ENCODE data around the gene NRDE2. TPM values are rescaled to one million over a fixed set of nuclear protein-coding genes. Genes with fewer than 3 reads are reported as not detected.

The NRDE2 gene
- total RNA-seq, 1 donor from 2014 or later: 19.7 TPM

DNA sequence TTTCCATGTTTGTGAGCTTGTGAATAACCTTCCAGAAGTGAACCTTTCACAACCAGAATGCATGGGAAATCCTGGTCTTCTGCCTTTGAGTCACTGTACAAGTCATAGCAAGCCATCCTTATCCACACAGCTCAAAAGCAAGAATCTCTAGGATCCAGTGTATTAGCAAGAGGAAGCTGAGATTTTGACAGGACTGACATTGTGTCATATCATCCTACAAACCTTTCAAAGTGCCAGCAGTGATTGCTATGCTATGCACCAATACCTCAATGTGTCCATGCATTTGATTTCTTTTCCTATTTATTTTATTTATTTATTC lies 13.5 kb upstream of the NRDE2 start:
- Histone ChIP-seq H3K27ac (ENCODE audit: low read depth, low read length) (no peak overlapping the region), H3K9me3 (ENCODE audit: insufficient read depth, low read depth, low read length) (no peaks in the 10 kb centered on the region), H3K4me2 (ENCODE audit: low read length) (no peak overlapping the region), H2AFZ (ENCODE audit: low read depth, low read length) (no peak overlapping the region), H3K36me3 (ENCODE audit: insufficient read depth, low read length) (no peaks in the 10 kb centered on the region), H3K4me3 (ENCODE audit: insufficient read depth, low read depth, low read length) (no peak overlapping the region), H3K9ac (ENCODE audit: low read length) (no peak overlapping the region), H3K79me2 (ENCODE audit: insufficient read depth, low read length) (no peaks in the 10 kb centered on the region), H3K27me3 (ENCODE audit: insufficient read depth, low read length) (peaks cover 4% of the 10 kb centered on the region), H3K4me1 (ENCODE audit: insufficient read depth, low read length) (no peaks in the 10 kb centered on the region), H4K20me1 (ENCODE audit: insufficient read depth, low read length) (no peaks in the 10 kb centered on the region)
- H3K4me1 Mint-ChIP-seq (ENCODE audit: low read depth, unreplicated experiment): no peaks in the 10 kb centered on the region
- H3K36me3 Mint-ChIP-seq (ENCODE audit: low read depth, unreplicated experiment): no peaks in the 10 kb centered on the region
- H3K27me3 Mint-ChIP-seq (ENCODE audit: low read depth, unreplicated experiment): peaks cover 3% of the 10 kb centered on the region
- no peak overlapping the region for H3K4me3 Mint-ChIP-seq (ENCODE audit: unreplicated experiment)
- TF ChIP-seq, protein P1, sequence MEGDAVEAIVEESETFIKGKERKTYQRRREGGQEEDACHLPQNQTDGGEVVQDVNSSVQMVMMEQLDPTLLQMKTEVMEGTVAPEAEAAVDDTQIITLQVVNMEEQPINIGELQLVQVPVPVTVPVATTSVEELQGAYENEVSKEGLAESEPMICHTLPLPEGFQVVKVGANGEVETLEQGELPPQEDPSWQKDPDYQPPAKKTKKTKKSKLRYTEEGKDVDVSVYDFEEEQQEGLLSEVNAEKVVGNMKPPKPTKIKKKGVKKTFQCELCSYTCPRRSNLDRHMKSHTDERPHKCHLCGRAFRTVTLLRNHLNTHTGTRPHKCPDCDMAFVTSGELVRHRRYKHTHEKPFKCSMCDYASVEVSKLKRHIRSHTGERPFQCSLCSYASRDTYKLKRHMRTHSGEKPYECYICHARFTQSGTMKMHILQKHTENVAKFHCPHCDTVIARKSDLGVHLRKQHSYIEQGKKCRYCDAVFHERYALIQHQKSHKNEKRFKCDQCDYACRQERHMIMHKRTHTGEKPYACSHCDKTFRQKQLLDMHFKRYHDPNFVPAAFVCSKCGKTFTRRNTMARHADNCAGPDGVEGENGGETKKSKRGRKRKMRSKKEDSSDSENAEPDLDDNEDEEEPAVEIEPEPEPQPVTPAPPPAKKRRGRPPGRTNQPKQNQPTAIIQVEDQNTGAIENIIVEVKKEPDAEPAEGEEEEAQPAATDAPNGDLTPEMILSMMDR (IDR thresholded peaks at IDR 0.05; ENCODE audit: insufficient read depth, low read depth, low read length): no peak
- TF ChIP-seq EZH2 (IDR thresholded peaks at IDR 0.05; ENCODE audit: insufficient read depth, low read length): no peak
- DNase-seq (ENCODE audit: low read depth) (no peak), FAIRE-seq (no peak)
- H3K27ac Mint-ChIP-seq (ENCODE audit: unreplicated experiment): no peak overlapping the region
- no peaks in the 10 kb centered on the region for H3K9me3 Mint-ChIP-seq (ENCODE audit: unreplicated experiment)

DNA sequence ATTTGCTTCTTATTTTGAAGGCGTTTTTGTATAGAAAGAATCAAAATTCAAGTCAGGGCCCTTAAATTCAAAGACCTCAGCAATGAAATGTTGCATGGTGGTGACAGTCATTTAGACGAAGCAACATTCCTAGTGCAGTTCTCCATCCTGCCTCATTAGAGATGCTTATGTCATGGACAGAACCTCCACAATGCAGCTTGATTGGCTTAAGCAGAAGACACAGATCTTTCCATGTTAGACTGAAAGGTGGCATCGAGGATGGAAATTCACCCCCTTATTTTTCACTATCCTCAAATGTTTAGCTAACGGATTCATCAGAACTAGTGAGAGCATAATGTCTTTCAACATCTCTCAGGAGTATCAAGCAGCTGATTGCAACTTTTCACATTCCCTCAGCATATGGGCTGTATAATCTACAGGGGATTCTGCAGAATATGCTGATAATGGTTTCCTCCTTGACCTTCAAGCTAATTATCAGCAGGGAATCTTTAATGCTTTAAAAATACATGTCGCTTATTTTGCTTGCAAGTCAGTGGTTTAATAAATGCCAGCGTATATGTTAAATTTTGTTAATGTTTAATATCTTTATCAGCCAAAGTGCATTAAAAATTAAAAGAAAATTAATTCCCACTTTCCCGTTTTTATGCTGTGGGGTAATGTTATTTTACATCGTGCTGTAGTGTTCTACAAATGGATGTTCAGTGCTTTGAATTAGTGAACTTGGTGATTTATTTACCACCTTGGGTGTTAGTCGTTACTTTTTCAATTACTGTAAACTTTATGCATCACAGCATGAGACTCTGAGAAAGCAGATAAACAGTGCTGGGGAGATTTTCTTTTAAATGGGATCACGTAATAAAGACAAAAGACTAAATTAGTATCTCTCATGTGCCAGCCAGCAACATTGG lies 12.8 kb upstream of the NRDE2 start:
- no peak for TF ChIP-seq EZH2 (IDR thresholded peaks at IDR 0.05; ENCODE audit: insufficient read depth, low read length)
- H3K27me3 ChIP-seq (ENCODE audit: insufficient read depth, low read length): peaks cover 5% of the 10 kb centered on the region
- Mint-ChIP-seq H3K4me1 (ENCODE audit: low read depth, unreplicated experiment) (no peaks in the 10 kb centered on the region), H3K36me3 (ENCODE audit: low read depth, unreplicated experiment) (no peaks in the 10 kb centered on the region), H3K27me3 (ENCODE audit: low read depth, unreplicated experiment) (peaks cover 5% of the 10 kb centered on the region), H3K27ac (ENCODE audit: unreplicated experiment) (no peak overlapping the region), H3K9me3 (ENCODE audit: unreplicated experiment) (no peaks in the 10 kb centered on the region), H3K4me3 (ENCODE audit: unreplicated experiment) (no peak overlapping the region)
- no peaks in the 10 kb centered on the region for H3K4me1 ChIP-seq (ENCODE audit: insufficient read depth, low read length)
- no peaks in the 10 kb centered on the region for H3K36me3 ChIP-seq (ENCODE audit: insufficient read depth, low read length)
- H3K4me3 ChIP-seq (ENCODE audit: insufficient read depth, low read depth, low read length): no peak overlapping the region
- FAIRE-seq: no peak
- no peak overlapping the region for H3K9ac ChIP-seq (ENCODE audit: low read length)
- no peaks in the 10 kb centered on the region for H3K9me3 ChIP-seq (ENCODE audit: insufficient read depth, low read depth, low read length)
- DNase-seq (ENCODE audit: low read depth): no peak
- no peak overlapping the region for H3K27ac ChIP-seq (ENCODE audit: low read depth, low read length)
- H4K20me1 ChIP-seq (ENCODE audit: insufficient read depth, low read length): no peaks in the 10 kb centered on the region
- H3K79me2 ChIP-seq (ENCODE audit: insufficient read depth, low read length): no peaks in the 10 kb centered on the region
- H3K4me2 ChIP-seq (ENCODE audit: low read length): no peak overlapping the region
- H2AFZ ChIP-seq (ENCODE audit: low read depth, low read length): no peak overlapping the region

DNA sequence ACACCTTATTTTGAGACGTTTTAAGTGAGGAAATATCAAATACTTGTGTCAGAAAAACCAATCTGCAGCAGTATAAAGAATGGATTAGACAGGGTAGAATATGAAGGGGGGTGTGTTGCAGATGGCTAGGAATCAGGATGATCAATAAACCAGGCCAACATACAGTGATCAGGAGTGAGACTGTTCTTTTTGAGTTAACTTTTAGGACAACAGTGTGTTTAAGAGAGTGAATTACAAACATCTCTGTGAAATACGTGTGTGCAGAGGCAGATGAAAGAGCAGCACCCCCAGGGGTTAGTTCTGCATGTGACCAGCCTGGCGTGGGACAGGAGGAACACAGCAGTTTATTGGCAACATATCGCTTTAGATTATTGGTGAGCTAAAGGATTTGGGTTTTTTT lies 10.6 kb upstream of the NRDE2 start:
- H3K4me3 ChIP-seq (ENCODE audit: insufficient read depth, low read depth, low read length): no peak overlapping the region
- Mint-ChIP-seq H3K27ac (ENCODE audit: unreplicated experiment) (no peak overlapping the region), H3K4me3 (ENCODE audit: unreplicated experiment) (no peak overlapping the region), H3K9me3 (ENCODE audit: unreplicated experiment) (peaks cover 5% of the 10 kb centered on the region), H3K36me3 (ENCODE audit: low read depth, unreplicated experiment) (no peaks in the 10 kb centered on the region), H3K4me1 (ENCODE audit: low read depth, unreplicated experiment) (no peaks in the 10 kb centered on the region), H3K27me3 (ENCODE audit: low read depth, unreplicated experiment) (peaks cover 5% of the 10 kb centered on the region)
- no peaks in the 10 kb centered on the region for H4K20me1 ChIP-seq (ENCODE audit: insufficient read depth, low read length)
- no peak overlapping the region for H3K9ac ChIP-seq (ENCODE audit: low read length)
- no peak overlapping the region for H2AFZ ChIP-seq (ENCODE audit: low read depth, low read length)
- no peaks in the 10 kb centered on the region for H3K36me3 ChIP-seq (ENCODE audit: insufficient read depth, low read length)
- DNase-seq (ENCODE audit: low read depth): no peak
- no peak for TF ChIP-seq EZH2 (IDR thresholded peaks at IDR 0.05; ENCODE audit: insufficient read depth, low read length)
- TF ChIP-seq, protein P1 (IDR thresholded peaks at IDR 0.05; ENCODE audit: insufficient read depth, low read depth, low read length): no peak
- no peak for FAIRE-seq
- H3K27me3 ChIP-seq (ENCODE audit: insufficient read depth, low read length): peaks cover 11% of the 10 kb centered on the region
- H3K79me2 ChIP-seq (ENCODE audit: insufficient read depth, low read length): no peaks in the 10 kb centered on the region
- H3K4me1 ChIP-seq (ENCODE audit: insufficient read depth, low read length): no peaks in the 10 kb centered on the region
- no peak overlapping the region for H3K27ac ChIP-seq (ENCODE audit: low read depth, low read length)
- no peak overlapping the region for H3K4me2 ChIP-seq (ENCODE audit: low read length)
- H3K9me3 ChIP-seq (ENCODE audit: insufficient read depth, low read depth, low read length): no peaks in the 10 kb centered on the region

Data from astrocyte (in vitro differentiated cells and primary cell).